ENCODE results near the gene BRIX1.

GRCh38 chr5:34867660-34868059, 47.9 kb upstream of the BRIX1 start:
- TF ChIP-seq POLR2A (IDR thresholded peaks at IDR 0.05; ENCODE audit: low read length) (no peak), GATA1 (IDR thresholded peaks at IDR 0.05; ENCODE audit: low read depth, low read length) (no peak)

Data from erythroblast (primary cell).